OCI-LY3 (cell line): Measurements from ENCODE around the gene STX19.
A peak's percentile ranks its signal among the peaks of the same experiment; 100 is the strongest.

Experiments
- H2AFZ ChIP-seq: fragments of 200-600, 300-600 bp; shearing (Covaris generic); 2 replicates; pipeline ENCODE4 v1.6.0; 2014; ENCODE audit warnings: antibody characterized with exemption, low read depth, low read length
- H3K27ac ChIP-seq: fragments of 200-600, 300-600 bp; sonication (generic); 2 replicates; pipeline ENCODE4 v1.5.1; 2014; ENCODE audit warnings: mild to moderate bottlenecking, low read length, moderate library complexity, mixed read lengths
- H3K27me3 ChIP-seq: fragments of 200-600, 300-600 bp; sonication (generic); 2 replicates; pipeline ENCODE4 v1.6.1; 2014; ENCODE audit warnings: low read depth, low read length, mixed read lengths
- H3K36me3 ChIP-seq: fragments of 200-600, 300-600 bp; sonication (generic); replicated peaks from 2 replicates; pipeline ENCODE3; 2014; ENCODE audit warnings: low read depth, low read length, mixed read lengths
- H3K4me1 ChIP-seq: fragments of 300-600, 200-600 bp; sonication (generic); 2 replicates; pipeline ENCODE4 v1.6.1; 2014; ENCODE audit warnings: low read length, mixed read lengths
- H3K4me2 ChIP-seq: fragments of 200-600, 300-600 bp; sonication (generic); 2 replicates; pipeline ENCODE4 v1.6.1; 2014; ENCODE audit warnings: low read length, mixed read lengths
- H3K4me3 ChIP-seq: fragments of 300-600, 200-600 bp; sonication (generic); 2 replicates; pipeline ENCODE4 v1.5.1; 2014; ENCODE audit warnings: antibody characterized with exemption, mild to moderate bottlenecking, low read length, moderate library complexity
- H3K79me2 ChIP-seq: fragments of 300-600, 200-600 bp; shearing (Covaris generic); 2 replicates; pipeline ENCODE4 v1.6.1; 2014; ENCODE audit warnings: mild to moderate bottlenecking, low read length, mixed read lengths
- H3K9ac ChIP-seq: fragments of 300-600, 200-600 bp; shearing (Covaris generic); 2 replicates; pipeline ENCODE4 v1.6.0; 2014; ENCODE audit warnings: mild to moderate bottlenecking, low read length, moderate library complexity
- H3K9me3 ChIP-seq: fragments of 200-600, 300-600 bp; shearing (Covaris generic); 2 replicates; pipeline ENCODE4 v1.6.1; 2014; ENCODE audit warnings: low read length, mixed read lengths; ENCODE audit not compliant: insufficient read depth
- H4K20me1 ChIP-seq: fragments of 200-600, 300-600 bp; sonication (generic); 2 replicates; pipeline ENCODE4 v1.6.1; 2016; ENCODE audit warnings: low read length, mixed read lengths; ENCODE audit not compliant: insufficient read depth
- CTCF ChIP-seq: fragments of 200-600, 300-600 bp; sonication (generic); IDR thresholded peaks from 2 replicates; pipeline ENCODE4 v1.5.1; 2014; ENCODE audit warnings: antibody characterized with exemption, low read length, low read depth
- EZH2phosphoT487 ChIP-seq: fragments of 200-600 bp; shearing (Covaris generic); IDR thresholded peaks from 2 replicates; pipeline ENCODE4 v1.6.1; 2018; ENCODE audit warnings: antibody characterized with exemption, mixed run types, low read depth

STX19 gene

GRCh38 chr3:94011233-94011711 is 17.1 kb downstream of the STX19 start:
- Histone ChIP-seq H3K9ac (no peak overlapping the region), H4K20me1 (no peaks in the 10 kb centered on the region), H3K9me3 (no peaks in the 10 kb centered on the region), H3K27me3 (no peaks in the 10 kb centered on the region), H3K4me2 (no peak overlapping the region), H3K36me3 (no peaks in the 10 kb centered on the region), H3K27ac (no peak overlapping the region), H3K79me2 (no peaks in the 10 kb centered on the region), H3K4me3 (no peak overlapping the region), H2AFZ (no peak overlapping the region), H3K4me1 (no peaks in the 10 kb centered on the region)
- no peak for TF ChIP-seq EZH2phosphoT487
- no peak for TF ChIP-seq CTCF

GRCh38 chr3:94009608-94010007 is 18.8 kb downstream of the STX19 start:
- Histone ChIP-seq H4K20me1 (no peaks in the 10 kb centered on the region), H3K9ac (no peak overlapping the region), H2AFZ (no peak overlapping the region), H3K27ac (no peak overlapping the region), H3K36me3 (no peaks in the 10 kb centered on the region), H3K4me2 (no peak overlapping the region), H3K79me2 (no peaks in the 10 kb centered on the region), H3K9me3 (no peaks in the 10 kb centered on the region), H3K4me3 (no peak overlapping the region), H3K4me1 (no peaks in the 10 kb centered on the region), H3K27me3 (no peaks in the 10 kb centered on the region)
- TF ChIP-seq EZH2phosphoT487 (no peak), CTCF (no peak)

DNA sequence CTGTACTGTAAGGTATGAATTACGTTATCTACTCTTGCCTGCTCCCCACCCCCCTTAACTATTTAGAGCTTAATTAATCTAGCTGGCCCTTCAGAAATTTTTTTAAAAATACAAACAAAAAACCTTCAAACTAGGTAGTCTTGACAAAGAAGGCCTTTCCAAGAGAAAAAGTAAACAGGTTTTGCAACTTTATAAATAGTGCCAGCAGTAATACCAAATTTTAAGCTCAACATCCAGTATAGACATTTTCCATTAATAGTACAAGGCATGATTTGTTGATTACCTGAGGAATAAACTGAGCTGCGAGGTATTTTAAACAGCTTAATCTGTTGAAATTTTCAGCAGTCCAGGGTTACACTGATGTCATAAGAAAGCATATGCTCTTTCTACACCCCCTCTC is 20.1 kb downstream of the STX19 start:
- no peak overlapping the region for H3K4me3 ChIP-seq
- H3K9me3 ChIP-seq, result no peaks in the 10 kb centered on the region

DNA sequence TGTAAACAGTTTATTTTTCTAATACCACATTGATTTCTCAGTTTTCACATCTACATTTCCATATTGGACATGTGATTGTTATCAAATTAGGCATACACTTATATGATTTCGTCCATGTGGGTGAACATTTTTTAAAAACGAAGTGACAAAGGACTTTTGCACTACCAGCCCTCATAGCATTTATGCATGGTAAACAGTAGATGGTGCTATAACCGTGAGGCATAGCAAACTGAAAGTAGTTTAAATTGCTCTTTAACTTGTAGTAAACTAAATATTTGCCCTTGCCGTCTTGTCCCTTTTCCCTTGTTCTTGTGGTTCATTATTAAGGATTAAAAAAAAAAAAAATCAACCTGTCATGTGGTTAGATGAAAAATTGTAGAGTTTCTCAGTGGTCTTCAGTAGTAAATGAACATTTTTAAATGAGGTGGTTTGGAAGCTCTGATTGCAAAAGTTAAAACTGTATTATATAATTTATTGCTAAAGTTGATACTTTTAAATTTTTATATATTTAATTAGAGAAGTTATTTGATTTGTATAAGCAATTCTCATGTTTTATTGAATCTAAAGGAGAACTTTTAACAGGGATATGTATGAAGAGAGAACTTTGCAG is 24.0 kb downstream of the STX19 start:
- Histone ChIP-seq H3K27ac (no peak overlapping the region), H3K9ac (0 out of 2 replicates have a peak overlapping the region, but pooled peaks have one; percentile 26), H3K4me2 (peak overlapping the region; percentile 69), H3K36me3 (no peaks in the 10 kb centered on the region), H3K4me3 (peak overlapping the region; percentile 57), H3K27me3 (no peaks in the 10 kb centered on the region), H3K4me1 (peaks cover 13% of the 10 kb centered on the region), H3K79me2 (no peaks in the 10 kb centered on the region), H4K20me1 (no peaks in the 10 kb centered on the region), H3K9me3 (no peaks in the 10 kb centered on the region), H2AFZ (no peak overlapping the region)
- TF ChIP-seq CTCF (peak; percentile 87), EZH2phosphoT487 (no peak)

More for the DNA sequence above, 20.1 kb downstream of the STX19 start:
- Histone ChIP-seq H3K4me2 (no peak overlapping the region), H3K36me3 (no peaks in the 10 kb centered on the region), H3K27me3 (no peaks in the 10 kb centered on the region), H3K79me2 (no peaks in the 10 kb centered on the region), H2AFZ (no peak overlapping the region), H4K20me1 (no peaks in the 10 kb centered on the region), H3K4me1 (peaks cover 2% of the 10 kb centered on the region; the same call in 1 of the 2 replicates), H3K9ac (no peak overlapping the region), H3K27ac (no peak overlapping the region)
- no peak for TF ChIP-seq CTCF
- no peak for TF ChIP-seq EZH2phosphoT487
